HG03457 (cell line): Measurements from ENCODE around the gene INPP5A.

Experiments
- ATAC-seq: cut with Tn5 transposase; IDR thresholded peaks from one replicate; pipeline ENCODE4 v1.9.1; 2021; ENCODE audit warnings: moderate number of reproducible peaks; ENCODE audit not compliant: unreplicated experiment

Gene INPP5A

DNA sequence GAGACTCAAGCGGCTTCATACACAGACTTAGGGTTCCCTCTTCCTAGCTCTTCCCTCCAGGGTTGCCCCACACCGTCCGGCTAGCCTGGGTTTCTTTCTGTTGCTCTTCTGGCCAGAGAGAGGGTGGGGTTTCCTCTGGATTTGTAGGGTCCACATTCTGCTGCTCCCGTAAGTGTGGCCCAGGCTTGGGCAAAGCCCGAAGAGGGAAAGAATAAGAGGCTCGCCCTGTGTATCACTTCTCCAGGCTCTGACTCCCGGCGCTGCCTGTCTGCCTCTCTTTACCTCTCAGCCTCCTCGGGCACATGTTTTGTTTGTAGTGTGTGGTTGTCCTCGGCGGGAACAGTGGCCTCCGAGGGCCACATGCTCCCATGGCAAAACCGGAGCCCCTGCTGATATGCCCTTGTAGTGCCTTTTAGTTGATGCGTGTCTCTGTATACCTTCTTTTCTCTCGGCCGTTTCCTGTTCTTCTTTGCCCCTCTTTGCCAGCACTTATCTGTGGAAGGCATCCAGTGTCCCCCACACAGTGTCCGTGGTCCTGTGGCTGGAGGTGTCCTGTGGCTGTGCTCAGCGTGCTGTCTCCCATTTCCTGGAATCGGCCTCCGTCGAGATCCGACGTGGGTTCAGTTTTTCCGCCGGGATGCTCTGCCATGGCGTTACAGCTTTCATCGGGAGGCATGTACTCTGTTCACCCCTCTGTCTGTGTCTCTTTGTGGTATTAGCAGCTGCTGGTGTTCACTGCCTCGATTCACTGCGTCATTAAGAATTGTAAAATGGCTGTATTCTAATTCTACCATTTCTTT lies 102.9 kb downstream of the INPP5A start:
- ATAC-seq: no peak

DNA sequence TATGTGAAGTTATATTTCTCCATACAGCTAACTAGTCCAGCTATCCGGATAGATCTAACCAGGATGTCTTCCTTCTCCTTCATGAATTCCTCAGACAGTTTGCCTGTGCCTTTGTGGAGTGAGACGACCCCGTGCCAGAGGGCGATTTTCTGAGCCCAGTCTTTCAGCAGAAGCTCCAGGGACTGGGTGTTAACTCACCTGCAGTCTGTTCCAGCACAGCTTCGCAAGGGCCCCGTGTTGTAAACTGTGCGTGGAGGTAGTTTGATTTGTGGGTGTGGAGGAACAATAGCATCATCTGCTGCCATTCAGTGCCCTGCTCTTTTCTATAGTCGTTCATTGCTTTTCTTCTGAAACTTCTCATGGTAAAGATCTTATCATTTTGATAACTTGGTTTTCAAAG lies 103.8 kb downstream of the INPP5A start:
- ATAC-seq: no peak

DNA sequence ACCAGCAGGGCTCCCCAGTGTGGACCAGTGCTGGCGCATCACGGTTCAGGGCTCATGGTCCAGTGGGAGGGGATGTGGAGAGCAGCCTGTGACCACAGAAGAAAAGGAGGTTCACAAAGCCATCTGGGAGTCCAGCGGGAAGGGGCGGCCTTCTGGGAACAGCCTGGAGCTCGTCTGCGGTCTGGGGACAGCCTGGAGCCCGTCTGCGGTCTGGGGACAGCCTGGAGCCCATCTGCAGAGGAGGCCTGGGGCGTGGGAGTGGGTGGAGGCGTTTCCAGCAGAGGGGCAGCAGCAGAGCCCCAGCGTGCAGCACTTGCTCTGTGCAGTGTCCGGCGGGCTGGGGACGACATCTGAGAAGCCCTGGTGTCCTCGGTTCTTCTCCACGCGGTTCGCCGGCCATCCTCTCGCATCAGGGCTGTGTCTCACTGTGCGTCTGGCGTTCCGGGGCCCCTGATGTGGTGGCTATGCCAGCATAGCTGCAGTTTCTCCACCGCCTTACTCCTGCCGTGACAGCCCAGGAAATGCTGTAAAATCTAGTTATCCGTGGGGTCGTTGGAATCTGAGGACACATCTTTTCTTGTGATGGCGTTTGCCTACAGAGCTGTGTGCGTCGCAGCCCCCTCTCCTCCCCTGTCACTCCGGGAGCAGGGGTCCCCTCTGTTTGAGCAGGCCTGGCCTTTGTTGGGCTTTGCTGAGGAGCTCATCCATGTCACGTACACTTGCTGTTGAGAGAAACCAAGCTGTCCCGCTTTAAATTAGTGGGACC lies 104.6 kb downstream of the INPP5A start:
- no peak for ATAC-seq

DNA sequence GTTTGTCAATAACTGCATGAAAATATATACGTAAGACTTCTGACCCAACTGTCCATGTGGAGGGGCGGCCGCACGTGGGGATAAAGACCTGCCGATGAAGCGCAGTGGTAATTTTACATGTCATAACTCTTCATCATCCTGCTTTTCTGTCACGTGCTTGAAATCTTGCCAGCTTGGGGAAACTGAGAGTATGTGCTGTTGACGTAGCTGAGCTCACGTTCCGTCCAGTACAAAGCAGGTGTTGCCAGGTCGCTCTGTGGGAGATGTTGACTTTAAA lies 105.1 kb downstream of the INPP5A start:
- no peak for ATAC-seq

DNA sequence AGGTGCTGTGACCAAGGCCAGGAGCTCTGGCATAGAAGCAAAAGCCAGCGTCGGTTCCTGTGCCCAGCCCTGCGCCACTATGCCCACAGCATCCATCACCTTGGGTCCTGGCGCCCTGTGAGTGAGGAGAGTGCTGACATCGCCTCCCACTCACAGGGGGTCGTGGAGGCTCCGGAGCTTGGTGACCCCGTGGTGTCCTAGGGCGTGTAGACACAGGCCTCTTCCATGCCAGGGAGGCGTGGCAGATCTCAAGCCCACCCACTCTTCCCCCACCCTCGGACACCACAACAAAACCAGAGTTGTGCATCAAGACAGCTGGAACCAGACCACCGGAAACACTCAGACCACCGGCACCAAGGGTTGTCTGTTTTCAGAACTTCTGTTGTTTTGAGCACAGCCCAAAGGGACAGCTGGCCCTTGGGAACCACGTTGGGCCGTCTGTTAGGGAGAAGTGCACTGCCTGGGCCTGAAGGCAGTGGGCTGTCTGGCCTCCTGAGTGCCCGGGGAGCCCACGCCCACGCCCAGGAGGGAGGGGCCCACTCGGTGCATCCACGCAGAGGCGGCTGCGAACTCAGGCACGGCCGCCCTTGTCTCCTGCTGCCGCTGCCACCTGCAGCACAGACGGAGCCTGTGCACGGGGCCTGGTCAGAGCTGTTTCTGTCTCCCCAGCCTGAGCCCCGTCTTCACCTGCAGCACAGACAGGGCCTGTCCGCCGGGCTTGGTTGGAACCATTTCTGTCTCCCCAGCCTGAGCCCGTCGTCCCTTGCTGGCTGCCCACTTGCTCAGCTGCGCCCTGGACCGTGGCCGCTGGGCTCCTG lies 106.3 kb downstream of the INPP5A start:
- no peak for ATAC-seq

DNA sequence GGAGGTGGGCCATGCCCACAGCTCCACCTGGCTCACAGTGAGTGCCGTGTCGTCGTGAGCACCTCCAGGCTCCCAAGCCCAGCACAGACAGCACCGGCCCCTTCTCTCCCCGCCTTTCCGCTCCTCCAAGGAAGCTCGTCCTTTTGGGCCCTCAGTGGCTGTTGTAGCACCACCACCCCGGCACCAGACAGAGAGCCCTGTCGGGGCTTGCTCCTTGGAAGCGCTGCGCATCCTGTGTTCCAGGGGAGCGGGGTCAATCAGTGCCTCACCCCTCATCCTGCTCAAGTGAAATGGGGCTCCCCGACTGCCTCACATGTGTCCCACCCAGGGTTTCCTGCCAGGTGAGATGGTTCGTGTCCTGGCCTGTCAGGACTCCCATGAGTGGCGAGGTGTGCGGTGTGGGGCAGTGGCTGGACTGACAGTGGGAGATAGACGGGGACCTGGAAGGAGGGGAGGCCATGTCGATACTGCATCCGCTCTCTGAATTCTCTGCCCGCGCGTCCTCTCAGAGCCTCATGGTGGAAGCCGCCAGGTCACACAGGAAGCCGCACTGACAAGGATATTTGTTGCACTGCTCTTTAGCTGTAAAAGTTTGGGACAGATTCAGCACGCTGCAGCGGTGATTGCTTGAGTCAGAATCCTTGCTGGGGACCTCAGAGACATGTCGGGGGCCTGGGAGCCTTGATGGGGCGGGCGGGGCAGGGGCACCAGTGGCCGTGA lies 107.1 kb downstream of the INPP5A start:
- ATAC-seq: no peak

DNA sequence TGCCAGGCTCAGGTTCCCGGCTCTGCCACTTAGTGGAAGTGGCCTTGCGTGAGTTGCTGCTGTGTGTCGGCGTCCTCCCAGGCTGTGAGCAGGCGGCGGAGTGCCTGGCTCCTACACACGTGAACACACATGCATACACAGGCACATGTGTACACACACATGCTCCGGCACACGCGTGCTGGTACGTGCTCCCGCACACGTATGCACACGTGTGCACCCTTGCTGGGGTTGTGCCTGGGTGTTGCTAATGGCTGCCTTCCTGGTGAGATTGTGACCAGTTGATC lies 107.6 kb downstream of the INPP5A start:
- no peak for ATAC-seq

DNA sequence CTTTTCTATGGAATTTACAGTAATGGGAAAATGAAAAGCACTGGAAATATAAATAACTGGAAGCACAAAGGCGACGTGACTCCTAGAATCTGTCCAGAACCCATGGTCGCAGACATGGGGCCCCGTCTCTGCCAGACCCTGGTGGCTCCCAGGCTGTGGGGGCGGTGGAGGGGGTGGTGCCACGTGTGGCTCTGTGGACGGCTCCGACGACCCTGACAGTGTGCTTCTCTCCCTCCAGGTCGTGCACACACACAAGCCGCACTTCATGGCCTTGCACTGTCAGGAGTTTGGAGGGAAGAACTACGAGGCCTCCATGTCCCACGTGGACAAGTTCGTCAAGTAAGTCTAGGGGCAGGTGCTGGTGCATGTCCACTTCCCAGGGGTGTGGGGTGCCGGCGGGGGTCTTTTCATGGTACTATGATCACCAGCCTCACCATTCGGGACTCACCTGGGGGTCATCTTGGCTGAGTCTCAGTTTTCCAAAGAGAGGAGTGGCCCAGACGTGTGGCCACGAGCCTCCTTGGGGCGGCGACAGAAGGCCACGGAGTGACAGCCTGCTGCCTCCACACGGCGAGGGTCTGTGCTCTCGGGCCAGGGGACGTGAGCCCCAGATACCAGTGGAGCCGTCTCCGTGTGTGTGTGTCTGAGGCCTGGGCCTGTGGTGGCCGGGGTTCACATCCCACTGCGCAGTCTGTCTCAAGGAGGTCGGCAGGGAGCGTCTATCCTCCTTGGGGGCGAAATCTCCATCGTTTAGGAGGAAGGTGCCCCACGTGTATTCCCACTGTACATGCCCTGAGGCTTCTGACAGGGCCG lies 108.2 kb downstream of the INPP5A start:
- no peak for ATAC-seq

DNA sequence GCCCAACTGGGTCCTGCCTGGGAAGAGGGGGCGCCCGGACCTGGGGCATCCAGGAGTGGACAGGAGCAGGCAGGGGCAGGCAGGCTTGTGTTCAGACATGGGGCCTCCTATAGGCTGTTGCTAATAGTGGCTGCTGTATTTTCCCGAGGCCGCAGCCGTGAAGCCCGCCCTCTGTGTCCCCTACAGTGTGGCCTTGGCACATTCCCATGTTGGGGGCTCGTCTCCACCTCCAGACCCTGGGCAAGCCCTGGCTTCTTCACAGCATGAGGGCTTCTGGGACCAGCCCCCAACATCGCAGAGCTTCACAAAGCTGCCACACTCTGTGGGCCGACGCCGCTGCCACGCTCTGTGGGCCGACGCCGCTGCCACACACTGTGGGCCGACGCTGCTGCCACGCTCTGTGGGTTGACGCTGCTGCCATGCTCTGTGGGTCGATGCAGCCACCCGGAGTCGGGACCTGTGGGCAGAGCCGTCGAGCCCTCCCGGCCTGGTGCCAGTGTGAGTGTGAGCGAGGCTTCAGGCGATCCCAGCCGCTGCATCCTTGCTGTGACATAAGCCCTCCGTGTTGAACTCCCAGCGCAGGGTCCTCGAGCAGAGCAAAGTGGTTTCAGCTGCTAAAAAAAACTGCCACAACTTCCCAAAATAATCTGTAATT lies 109.0 kb downstream of the INPP5A start:
- no peak for ATAC-seq

DNA sequence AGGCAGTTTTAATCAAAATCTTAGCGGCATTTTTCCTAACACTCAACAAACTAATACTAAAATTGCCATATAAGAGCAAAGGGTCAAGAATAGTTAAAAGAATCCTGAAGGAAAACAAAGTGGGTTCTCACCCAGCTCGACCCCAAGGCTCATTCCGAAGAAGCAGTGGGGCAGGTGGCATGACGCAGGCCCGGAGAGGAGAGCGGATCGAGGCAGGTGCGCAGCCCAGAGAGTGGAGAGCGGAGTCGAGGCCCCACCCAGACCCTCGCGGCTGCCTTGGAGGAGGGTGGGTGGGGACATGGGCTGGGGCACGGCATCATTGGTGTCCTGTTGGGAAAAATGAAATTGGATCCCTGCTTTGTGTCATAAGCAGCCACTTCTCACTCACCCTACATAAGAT lies 109.8 kb downstream of the INPP5A start:
- ATAC-seq: no peak

DNA sequence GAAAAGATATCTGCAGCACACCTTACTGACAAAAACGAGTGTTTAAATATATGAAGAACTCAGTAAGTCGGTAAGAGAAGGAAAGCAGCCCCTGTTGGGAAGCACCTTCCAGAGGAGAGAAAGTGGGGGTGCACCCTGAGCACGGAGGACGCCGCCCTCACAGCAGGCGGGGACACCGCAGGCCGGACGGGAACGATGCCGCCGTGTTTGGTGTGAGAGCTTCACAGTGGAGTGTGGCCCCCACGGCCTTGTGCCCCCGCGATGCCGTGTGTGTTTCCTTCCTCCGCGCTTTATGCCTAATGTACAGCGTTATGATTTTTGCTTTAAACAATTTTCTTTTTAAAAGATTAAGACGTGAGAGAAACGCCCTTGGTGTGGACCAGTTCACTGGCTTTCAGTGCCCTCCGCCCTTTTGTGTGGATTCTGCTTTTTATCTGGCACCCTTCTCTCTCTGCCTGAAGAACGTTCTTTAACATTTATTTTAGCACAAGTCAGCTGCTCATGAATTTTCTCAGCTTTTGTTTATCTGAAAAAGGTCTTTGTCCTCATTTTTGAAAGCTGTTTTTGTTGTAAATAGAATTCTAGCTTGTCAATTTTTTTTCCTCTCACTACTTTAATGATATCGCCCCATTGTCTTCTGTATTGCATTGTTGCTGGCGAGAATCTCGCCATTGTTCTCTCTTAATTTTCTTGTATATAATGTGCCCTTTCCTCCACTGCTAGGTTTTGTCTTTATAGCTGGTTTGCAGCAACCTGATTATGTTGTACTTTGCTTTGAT lies 110.7 kb downstream of the INPP5A start:
- no peak for ATAC-seq

DNA sequence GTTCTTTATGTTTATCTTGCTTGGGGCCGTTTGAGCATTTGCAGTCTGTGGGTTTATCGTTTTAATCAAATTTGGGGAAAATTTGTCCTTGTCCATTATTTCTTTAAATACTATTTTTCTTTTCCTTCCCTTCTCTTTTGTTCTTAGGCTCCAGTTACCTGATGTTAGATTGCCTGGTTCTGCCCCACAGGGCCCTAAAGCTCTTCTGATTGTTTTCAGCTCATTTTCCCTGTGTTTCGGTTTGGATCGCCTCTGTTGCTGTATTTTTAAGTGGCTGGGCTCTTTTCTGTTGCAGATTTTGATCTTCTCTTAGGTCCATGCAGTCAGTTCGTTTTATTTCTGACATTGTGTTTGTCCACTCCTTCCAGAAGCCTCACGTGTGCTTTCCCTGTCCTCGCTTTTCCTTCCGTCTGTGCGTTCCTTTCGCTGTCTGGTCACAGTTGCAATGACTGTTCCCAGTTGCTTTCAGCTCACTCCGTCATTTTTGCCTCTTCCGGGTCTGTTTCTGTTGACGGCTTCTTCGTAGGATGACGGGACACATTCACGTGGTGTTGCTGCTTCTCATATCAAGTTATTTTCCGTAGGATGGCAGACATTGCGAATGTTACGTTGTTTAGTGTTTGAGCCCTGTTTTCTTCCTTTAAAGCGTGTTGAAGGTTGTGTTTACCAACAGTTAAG lies 111.4 kb downstream of the INPP5A start:
- no peak for ATAC-seq

DNA sequence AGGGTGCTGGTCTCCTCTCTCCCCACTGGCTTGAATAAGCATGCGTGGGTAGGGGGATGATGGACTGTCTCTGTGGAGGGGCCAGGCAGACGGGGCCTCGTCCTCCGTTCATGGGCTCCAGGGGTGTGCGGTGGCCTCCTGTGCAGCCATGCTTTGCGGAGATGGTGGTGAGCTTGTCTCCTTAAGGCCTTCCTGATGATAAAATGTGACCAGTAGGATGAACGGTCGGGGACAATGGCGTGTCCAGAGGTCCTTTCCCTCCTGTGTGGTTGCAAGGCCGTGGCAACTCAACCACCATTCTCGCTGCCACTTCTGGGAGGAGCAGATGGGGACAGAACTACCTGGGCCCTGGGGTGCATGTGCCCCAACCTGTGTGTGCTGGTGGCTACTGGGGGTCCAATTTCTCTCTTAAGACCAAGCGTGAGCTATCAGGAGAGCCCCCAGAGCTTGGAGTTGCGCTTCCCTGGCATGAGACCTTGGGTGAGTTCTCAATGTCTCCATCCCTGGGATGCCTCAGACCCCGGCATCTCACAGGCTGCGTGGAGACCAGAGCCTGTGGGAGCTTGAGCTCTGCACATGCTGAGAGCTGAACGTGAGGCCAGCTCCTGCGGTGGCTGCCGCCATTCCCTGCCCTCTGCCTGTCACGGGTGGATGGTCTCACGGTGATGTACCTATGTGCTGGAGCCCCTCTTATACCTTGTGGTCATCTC lies 112.2 kb downstream of the INPP5A start:
- ATAC-seq: no peak

DNA sequence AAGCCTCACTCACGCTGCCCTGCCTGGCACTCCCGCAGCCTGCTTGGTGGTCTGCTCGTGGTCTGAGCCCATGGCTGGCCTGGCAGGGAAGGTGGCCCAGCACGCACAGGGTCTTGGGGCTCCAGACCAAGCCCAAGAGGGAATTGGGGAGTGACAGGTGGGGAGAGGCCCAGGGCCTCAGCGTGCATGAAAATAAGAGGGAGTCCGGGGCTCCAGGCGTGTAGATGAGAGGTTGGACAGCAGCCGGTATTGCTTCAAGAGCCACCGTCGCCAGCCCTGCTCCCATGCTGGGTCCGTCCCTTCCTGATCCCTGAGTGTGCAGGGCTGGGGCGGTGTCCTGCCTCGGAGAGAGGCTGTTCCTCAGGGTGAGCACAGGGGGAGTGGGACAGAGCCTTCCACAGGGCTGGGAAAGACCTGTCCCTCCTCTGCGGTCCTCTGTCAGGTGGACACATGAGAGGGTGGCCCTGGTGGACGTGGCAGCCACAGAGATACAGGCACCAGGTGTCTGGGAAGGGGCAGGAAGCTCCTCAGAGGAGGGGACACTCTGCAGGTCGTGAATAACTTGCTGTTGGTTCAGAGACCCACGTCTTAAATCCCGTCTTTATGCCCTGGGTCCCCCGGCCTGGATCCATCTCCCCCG lies 113.1 kb downstream of the INPP5A start:
- ATAC-seq: no peak

DNA sequence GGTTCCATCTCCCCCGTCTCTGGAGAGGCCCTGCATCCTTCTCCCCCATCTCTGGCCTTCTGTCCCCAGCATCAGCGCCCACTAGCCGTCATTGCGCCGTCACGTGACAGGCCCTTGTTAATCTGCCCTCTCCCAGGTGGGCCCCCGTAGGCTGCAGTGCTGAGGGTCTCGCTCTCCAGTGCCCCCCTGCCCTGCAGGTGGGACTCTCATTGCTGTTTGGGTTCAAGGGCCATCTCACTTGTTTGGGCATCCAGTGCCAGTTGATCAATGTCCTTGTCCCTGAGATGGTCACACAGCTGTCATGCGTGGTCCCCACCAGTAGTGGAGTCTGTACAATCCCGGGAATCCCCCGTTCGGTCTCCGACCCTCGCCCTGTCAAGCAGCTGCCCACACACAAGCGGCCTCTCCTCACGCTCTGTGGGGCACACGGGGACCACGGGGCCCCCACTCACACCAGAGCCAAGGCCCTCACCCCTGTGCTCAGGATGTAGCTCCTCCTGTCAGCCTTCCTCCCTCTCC lies 114.0 kb downstream of the INPP5A start:
- no peak for ATAC-seq

DNA sequence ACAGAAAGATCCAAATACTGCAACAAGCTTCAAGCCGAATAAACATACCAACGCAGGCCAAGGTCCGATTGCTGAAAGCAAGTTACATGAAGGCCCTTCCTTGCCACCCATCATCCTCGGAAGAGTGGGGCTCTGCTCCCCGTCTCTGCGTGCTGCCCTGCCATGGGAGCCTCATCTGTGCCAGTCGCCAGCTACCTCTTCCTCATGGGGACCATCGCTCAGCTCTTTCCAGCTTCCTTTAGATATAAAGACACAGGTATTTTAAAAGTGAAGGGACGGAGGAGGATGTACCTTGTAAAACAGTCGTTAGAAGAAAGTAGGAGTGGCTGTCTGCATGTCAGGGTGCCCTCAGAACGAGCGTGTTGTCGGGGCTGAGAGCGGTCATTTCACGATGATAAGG lies 114.9 kb downstream of the INPP5A start:
- ATAC-seq: no peak

DNA sequence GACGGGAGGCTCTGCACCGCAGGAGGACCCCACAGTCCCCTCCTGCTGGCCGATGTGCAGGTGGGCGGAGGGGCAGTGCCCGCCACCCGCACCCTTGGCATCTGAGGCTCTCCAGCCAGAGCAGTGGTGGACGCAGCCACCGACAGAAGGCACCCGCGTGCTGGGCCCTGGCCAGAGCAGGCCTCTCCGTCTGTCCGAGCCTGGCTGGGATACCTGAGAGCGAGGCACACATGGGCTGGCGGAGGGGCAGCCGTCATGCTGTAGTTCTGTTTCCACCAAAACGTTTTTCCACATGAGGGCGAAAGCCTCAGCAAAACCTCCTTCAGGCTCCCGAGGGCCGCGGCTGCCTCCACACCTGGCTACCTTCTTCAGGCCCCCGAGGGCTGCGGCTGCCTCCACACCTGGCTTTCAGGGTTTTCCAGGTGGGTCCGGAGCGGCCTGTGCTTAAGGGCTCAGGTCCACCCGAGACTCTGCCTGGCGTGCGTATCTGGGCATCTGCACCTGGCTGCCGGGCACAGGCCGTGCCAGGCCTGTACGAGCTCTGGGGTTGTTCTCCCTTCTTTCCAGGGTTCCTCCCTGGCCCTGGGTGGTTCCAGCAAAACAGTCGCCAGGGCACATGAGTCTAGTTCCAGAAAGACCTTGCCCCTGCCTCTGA lies 115.5 kb downstream of the INPP5A start:
- no peak for ATAC-seq
